ENCODE results near the gene CFL2. TPM values are rescaled to one million over a fixed set of nuclear protein-coding genes. Genes with fewer than 3 reads are reported as not detected.

The CFL2 gene
- polyA plus RNA-seq, 3 donors: 2.0 to 3.8 (median 3.5) TPM

- Histone ChIP-seq H3K27ac (ENCODE audit: low read depth in 1 of 2, low read length in 2 of 2) (no peak overlapping the region), H3K27me3 (ENCODE audit: control insufficient read depth in 2 of 2, insufficient read depth in 2 of 2, low read length in 2 of 2) (no peaks in the 10 kb centered on the region), H3K4me3 (replicated peaks in 1 of 3; ENCODE audit: low read depth in 2 of 3, low read length in 3 of 3) (no peak overlapping the region), H2AFZ (ENCODE audit: insufficient read depth, low read depth, low read length, poor library complexity, severe bottlenecking) (no peak overlapping the region), H3K9ac (ENCODE audit: insufficient read depth, low read length, poor library complexity, severe bottlenecking) (no peak overlapping the region), H4K20me1 (ENCODE audit: insufficient read depth, low read length) (no peaks in the 10 kb centered on the region), H3K4me1 (ENCODE audit: control insufficient read depth in 1 of 2, insufficient read depth in 2 of 2, low read length in 2 of 2) (peaks cover 0 to 3% of the 10 kb centered on the region in 2 donors), H3K9me3 (replicated peaks in 1 of 2; ENCODE audit: control insufficient read depth in 1 of 2, insufficient read depth in 1 of 2, low read length in 2 of 2) (no peaks in the 10 kb centered on the region), H3K36me3 (replicated peaks in 1 of 2; ENCODE audit: control insufficient read depth in 1 of 2, insufficient read depth in 2 of 2, low read length in 2 of 2) (no peaks in the 10 kb centered on the region), H3K79me2 (ENCODE audit: insufficient read depth, low read length) (no peaks in the 10 kb centered on the region), H3K4me2 (replicated peaks; ENCODE audit: extremely low read depth, low read length, poor library complexity, severe bottlenecking) (no peak overlapping the region)
- Mint-ChIP-seq H3K36me3 (no peaks in the 10 kb centered on the region), H3K27ac (no peak overlapping the region), H3K27me3 (ENCODE audit: low read depth in 3 of 3) (peaks cover 0 to 5% (median 2%) of the 10 kb centered on the region in 3 donors), H3K4me1 (peaks cover 5% of the 10 kb centered on the region), H3K9me3 (no peaks in the 10 kb centered on the region), H3K4me3 (no peak overlapping the region)
- intact Hi-C loops (cut with micrococcal nuclease): no loop called here
- DNase-seq: no peak
- 98% methylated on average over 7 of the region's 8 CpGs for WGBS (ENCODE audit: insufficient coverage)
- TF ChIP-seq, protein P1, sequence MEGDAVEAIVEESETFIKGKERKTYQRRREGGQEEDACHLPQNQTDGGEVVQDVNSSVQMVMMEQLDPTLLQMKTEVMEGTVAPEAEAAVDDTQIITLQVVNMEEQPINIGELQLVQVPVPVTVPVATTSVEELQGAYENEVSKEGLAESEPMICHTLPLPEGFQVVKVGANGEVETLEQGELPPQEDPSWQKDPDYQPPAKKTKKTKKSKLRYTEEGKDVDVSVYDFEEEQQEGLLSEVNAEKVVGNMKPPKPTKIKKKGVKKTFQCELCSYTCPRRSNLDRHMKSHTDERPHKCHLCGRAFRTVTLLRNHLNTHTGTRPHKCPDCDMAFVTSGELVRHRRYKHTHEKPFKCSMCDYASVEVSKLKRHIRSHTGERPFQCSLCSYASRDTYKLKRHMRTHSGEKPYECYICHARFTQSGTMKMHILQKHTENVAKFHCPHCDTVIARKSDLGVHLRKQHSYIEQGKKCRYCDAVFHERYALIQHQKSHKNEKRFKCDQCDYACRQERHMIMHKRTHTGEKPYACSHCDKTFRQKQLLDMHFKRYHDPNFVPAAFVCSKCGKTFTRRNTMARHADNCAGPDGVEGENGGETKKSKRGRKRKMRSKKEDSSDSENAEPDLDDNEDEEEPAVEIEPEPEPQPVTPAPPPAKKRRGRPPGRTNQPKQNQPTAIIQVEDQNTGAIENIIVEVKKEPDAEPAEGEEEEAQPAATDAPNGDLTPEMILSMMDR (IDR thresholded peaks at IDR 0.05): no peak
These were observed 33.5 kb downstream of the CFL2 start for GRCh38 chr14:34680806-34681479.

GRCh38 chr14:34678735-34679134 is 35.7 kb downstream of the CFL2 start:
- Histone ChIP-seq H3K9me3 (replicated peaks in 1 of 2; ENCODE audit: control insufficient read depth in 1 of 2, insufficient read depth in 1 of 2, low read length in 2 of 2) (no peaks in the 10 kb centered on the region), H3K79me2 (ENCODE audit: insufficient read depth, low read length) (no peaks in the 10 kb centered on the region), H3K36me3 (replicated peaks in 1 of 2; ENCODE audit: control insufficient read depth in 1 of 2, insufficient read depth in 2 of 2, low read length in 2 of 2) (no peaks in the 10 kb centered on the region), H4K20me1 (ENCODE audit: insufficient read depth, low read length) (no peaks in the 10 kb centered on the region), H3K27ac (ENCODE audit: low read depth in 1 of 2, low read length in 2 of 2) (no peak overlapping the region), H2AFZ (ENCODE audit: insufficient read depth, low read depth, low read length, poor library complexity, severe bottlenecking) (no peak overlapping the region), H3K9ac (ENCODE audit: insufficient read depth, low read length, poor library complexity, severe bottlenecking) (no peak overlapping the region), H3K4me2 (replicated peaks; ENCODE audit: extremely low read depth, low read length, poor library complexity, severe bottlenecking) (no peak overlapping the region), H3K4me3 (replicated peaks in 1 of 3; ENCODE audit: low read depth in 2 of 3, low read length in 3 of 3) (no peak overlapping the region), H3K27me3 (ENCODE audit: control insufficient read depth in 2 of 2, insufficient read depth in 2 of 2, low read length in 2 of 2) (no peaks in the 10 kb centered on the region), H3K4me1 (ENCODE audit: control insufficient read depth in 1 of 2, insufficient read depth in 2 of 2, low read length in 2 of 2) (no peaks in the 10 kb centered on the region)
- H3K4me3 Mint-ChIP-seq: no peak overlapping the region
- intact Hi-C loops (cut with micrococcal nuclease): no loop called here
- no peaks in the 10 kb centered on the region for H3K36me3 Mint-ChIP-seq
- TF ChIP-seq, protein P1 (IDR thresholded peaks at IDR 0.05): no peak
- H3K27ac Mint-ChIP-seq: no peak overlapping the region
- no peak for DNase-seq
- no peaks in the 10 kb centered on the region for H3K4me1 Mint-ChIP-seq
- H3K27me3 Mint-ChIP-seq (ENCODE audit: low read depth in 3 of 3): peaks cover 0 to 3% (median 0%) of the 10 kb centered on the region in 3 donors
- WGBS (ENCODE audit: insufficient coverage): no CpG with 5 or more reads among the region's 8 CpGs
- no peaks in the 10 kb centered on the region for H3K9me3 Mint-ChIP-seq
